ENCODE measurements around the gene ABCF2. TPM values are rescaled to one million over a fixed set of nuclear protein-coding genes. Genes with fewer than 3 reads are reported as not detected.

Gene ABCF2
- total RNA-seq, 1 donor from 2014 or later, result 63.4 TPM

- Mint-ChIP-seq H3K27me3 (ENCODE audit: low read depth) (peaks cover 10% of the 10 kb centered on the region), H3K36me3 (ENCODE audit: low read depth) (no peaks in the 10 kb centered on the region), H3K27ac (no peak overlapping the region), H3K9me3 (no peaks in the 10 kb centered on the region), H3K4me3 (ENCODE audit: low read depth) (no peak overlapping the region), H3K4me1 (ENCODE audit: low read depth) (no peaks in the 10 kb centered on the region)
- DNase-seq (ENCODE audit: low spot score), result no peak
- intact Hi-C loops (cut with micrococcal nuclease), result no loop called here
Observed at GRCh38 chr7:151187409-151188251, 39.4 kb downstream of the ABCF2 start.

GRCh38 chr7:151186640-151187408, 40.2 kb downstream of the ABCF2 start, which contains the start of gene ASB10:
Gene ASB10, minus strand, starts transcription at chr7:151187250. Its CDS starts 120 bp downstream, at chr7:151187130.
- H3K4me3 Mint-ChIP-seq (ENCODE audit: low read depth), result no peak within 1 kb of the TSS
- no peak within 1 kb of the TSS for H3K27ac Mint-ChIP-seq
- H3K36me3 Mint-ChIP-seq (ENCODE audit: low read depth), result no peaks in the 10 kb centered on the region
- intact Hi-C loops (cut with micrococcal nuclease), result no loop called here
- H3K4me1 Mint-ChIP-seq (ENCODE audit: low read depth), result no peaks in the 10 kb centered on the region
- no peaks in the 10 kb centered on the region for H3K9me3 Mint-ChIP-seq
- DNase-seq (ENCODE audit: low spot score), result no peak
- H3K27me3 Mint-ChIP-seq (ENCODE audit: low read depth), result peaks cover 10% of the 10 kb centered on the region

- H3K27me3 Mint-ChIP-seq (ENCODE audit: low read depth), result peaks cover 10% of the 10 kb centered on the region
- H3K36me3 Mint-ChIP-seq (ENCODE audit: low read depth), result no peaks in the 10 kb centered on the region
- no peaks in the 10 kb centered on the region for H3K4me1 Mint-ChIP-seq (ENCODE audit: low read depth)
- no peak overlapping the region for H3K27ac Mint-ChIP-seq
- intact Hi-C loops (cut with micrococcal nuclease), result no loop called here
- DNase-seq (ENCODE audit: low spot score), result no peak
- H3K9me3 Mint-ChIP-seq, result no peaks in the 10 kb centered on the region
- no peak overlapping the region for H3K4me3 Mint-ChIP-seq (ENCODE audit: low read depth)
Observed at GRCh38 chr7:151185762-151186639, 41.0 kb downstream of the ABCF2 start.

GRCh38 chr7:151181011-151181431, 46.0 kb downstream of the ABCF2 start:
- no peak overlapping the region for H3K4me3 Mint-ChIP-seq (ENCODE audit: low read depth)
- no peaks in the 10 kb centered on the region for H3K4me1 Mint-ChIP-seq (ENCODE audit: low read depth)

GRCh38 chr7:151179946-151180345, 47.1 kb downstream of the ABCF2 start:
- no peaks in the 10 kb centered on the region for H3K9me3 Mint-ChIP-seq
- H3K36me3 Mint-ChIP-seq (ENCODE audit: low read depth), result no peaks in the 10 kb centered on the region
- no peak overlapping the region for H3K27ac Mint-ChIP-seq
- no peak for DNase-seq (ENCODE audit: low spot score)
- peaks cover 9% of the 10 kb centered on the region for H3K27me3 Mint-ChIP-seq (ENCODE audit: low read depth)
- no peak overlapping the region for H3K4me3 Mint-ChIP-seq (ENCODE audit: low read depth)
- H3K4me1 Mint-ChIP-seq (ENCODE audit: low read depth), result no peaks in the 10 kb centered on the region
- intact Hi-C loops (cut with micrococcal nuclease), result no loop called here

More at GRCh38 chr7:151181011-151181431, 46.0 kb downstream of the ABCF2 start:
- H3K9me3 Mint-ChIP-seq, result no peaks in the 10 kb centered on the region
- peaks cover 9% of the 10 kb centered on the region for H3K27me3 Mint-ChIP-seq (ENCODE audit: low read depth)
- H3K27ac Mint-ChIP-seq, result no peak overlapping the region
- no peak for DNase-seq (ENCODE audit: low spot score)
- intact Hi-C loops (cut with micrococcal nuclease), result no loop called here
- H3K36me3 Mint-ChIP-seq (ENCODE audit: low read depth), result no peaks in the 10 kb centered on the region

- no peak for DNase-seq (ENCODE audit: low spot score)
- no peak overlapping the region for H3K27ac Mint-ChIP-seq
- no peaks in the 10 kb centered on the region for H3K36me3 Mint-ChIP-seq (ENCODE audit: low read depth)
- peaks cover 9% of the 10 kb centered on the region for H3K27me3 Mint-ChIP-seq (ENCODE audit: low read depth)
- H3K4me1 Mint-ChIP-seq (ENCODE audit: low read depth), result no peaks in the 10 kb centered on the region
- H3K9me3 Mint-ChIP-seq, result no peaks in the 10 kb centered on the region
- H3K4me3 Mint-ChIP-seq (ENCODE audit: low read depth), result no peak overlapping the region
- intact Hi-C loops (cut with micrococcal nuclease), result no loop called here
Observed at GRCh38 chr7:151179287-151179860, 47.6 kb downstream of the ABCF2 start.

GRCh38 chr7:151178831-151179230, 48.2 kb downstream of the ABCF2 start:
- no peak overlapping the region for H3K27ac Mint-ChIP-seq
- no peaks in the 10 kb centered on the region for H3K4me1 Mint-ChIP-seq (ENCODE audit: low read depth)
- no peak for DNase-seq (ENCODE audit: low spot score)
- H3K27me3 Mint-ChIP-seq (ENCODE audit: low read depth), result peaks cover 9% of the 10 kb centered on the region
- intact Hi-C loops (cut with micrococcal nuclease), result no loop called here
- no peak overlapping the region for H3K4me3 Mint-ChIP-seq (ENCODE audit: low read depth)
- no peaks in the 10 kb centered on the region for H3K9me3 Mint-ChIP-seq
- H3K36me3 Mint-ChIP-seq (ENCODE audit: low read depth), result no peaks in the 10 kb centered on the region

GRCh38 chr7:151178236-151178635, 48.8 kb downstream of the ABCF2 start:
- intact Hi-C loops (cut with micrococcal nuclease), result no loop called here
- Mint-ChIP-seq H3K36me3 (ENCODE audit: low read depth) (no peaks in the 10 kb centered on the region), H3K4me3 (ENCODE audit: low read depth) (no peak overlapping the region), H3K9me3 (no peaks in the 10 kb centered on the region), H3K27ac (no peak overlapping the region), H3K4me1 (ENCODE audit: low read depth) (no peaks in the 10 kb centered on the region), H3K27me3 (ENCODE audit: low read depth) (peaks cover 9% of the 10 kb centered on the region)
- no peak for DNase-seq (ENCODE audit: low spot score)

GRCh38 chr7:151177310-151177709, 49.7 kb downstream of the ABCF2 start:
- Mint-ChIP-seq H3K27me3 (ENCODE audit: low read depth) (peaks cover 16% of the 10 kb centered on the region), H3K4me1 (ENCODE audit: low read depth) (peaks cover 1% of the 10 kb centered on the region), H3K27ac (no peak overlapping the region), H3K9me3 (no peaks in the 10 kb centered on the region), H3K36me3 (ENCODE audit: low read depth) (no peaks in the 10 kb centered on the region), H3K4me3 (ENCODE audit: low read depth) (no peak overlapping the region)
- intact Hi-C loops (cut with micrococcal nuclease), result no loop called here
- DNase-seq (ENCODE audit: low spot score), result no peak

- H3K27ac Mint-ChIP-seq, result no peak overlapping the region
- no peaks in the 10 kb centered on the region for H3K36me3 Mint-ChIP-seq (ENCODE audit: low read depth)
- H3K27me3 Mint-ChIP-seq (ENCODE audit: low read depth), result peaks cover 24% of the 10 kb centered on the region
- no peak overlapping the region for H3K4me3 Mint-ChIP-seq (ENCODE audit: low read depth)
- peaks cover 4% of the 10 kb centered on the region for H3K4me1 Mint-ChIP-seq (ENCODE audit: low read depth)
- H3K9me3 Mint-ChIP-seq, result no peaks in the 10 kb centered on the region
- intact Hi-C loops (cut with micrococcal nuclease), result no loop called here
- no peak for DNase-seq (ENCODE audit: low spot score)
Observed at GRCh38 chr7:151176401-151176800, 50.6 kb downstream of the ABCF2 start.

GRCh38 chr7:151175793-151176311, 51.2 kb downstream of the ABCF2 start:
- Mint-ChIP-seq H3K27ac (no peak overlapping the region), H3K9me3 (no peaks in the 10 kb centered on the region), H3K4me1 (ENCODE audit: low read depth) (peaks cover 4% of the 10 kb centered on the region), H3K27me3 (ENCODE audit: low read depth) (peaks cover 28% of the 10 kb centered on the region), H3K36me3 (ENCODE audit: low read depth) (no peaks in the 10 kb centered on the region), H3K4me3 (ENCODE audit: low read depth) (no peak overlapping the region)
- no peak for DNase-seq (ENCODE audit: low spot score)
- intact Hi-C loops (cut with micrococcal nuclease), result no loop called here

All from activated T-helper 2 cell treated with anti-CD3 and anti-CD28 coated beads, Interferon-gamma antibody, Interleukin-2, Interleukin-4, amounts not matched to agents 10 μg/mL and 5 μg/mL and 100 μg/mL, durations not matched to agents 14 hours and 24 hours and 36 hours (primary cell).